SK-N-SH (cell line): Measurements from ENCODE around the gene ZKSCAN3. TPM values are rescaled to one million over a fixed set of nuclear protein-coding genes. Genes with fewer than 3 reads are reported as not detected.
"Not testable (repeated sequence)": the region's sequence is repeated elsewhere in the genome, so short reads cannot be mapped to it uniquely, and the experiment has no call there.

Experiments
- CTCF ChIA-PET: fragments of 300-600, 350-600 bp; formaldehyde crosslinking; extraction: SDS; loops from one replicate; lab custom pipeline; 2021; lab: Yijun Ruan, JAX
- POLR2A ChIA-PET: fragments of 350-600 bp; sonication (Branson Sonifier 250); formaldehyde crosslinking; extraction: SDS; loops from one replicate; lab custom pipeline; 2020; ENCODE audit warnings: antibody characterized with exemption, inconsistent platforms; lab: Yijun Ruan, JAX
- DNase-seq: peaks from one replicate; pipeline ENCODE4 v3.0.0; 2012
- H2AFZ ChIP-seq: fragments of 200-600 bp; sonication (generic); 2 replicates; pipeline ENCODE4 v1.8.1; 2016; ENCODE audit warnings: antibody characterized with exemption, mild to moderate bottlenecking, low read depth
- H3F3A ChIP-seq: fragments of 200-600 bp; sonication (generic); replicated peaks from 2 replicates; pipeline ENCODE3; 2016; ENCODE audit warnings: antibody characterized with exemption, mild to moderate bottlenecking; ENCODE audit not compliant: insufficient read depth
- H3K27ac ChIP-seq, 2 experiments: fragments of 200-500 bp in 1 of 2; fragments of 200-600 bp in 1 of 2; sonication (Bioruptor generic) in 1 of 2; sonication (generic), shearing (Covaris generic) in 1 of 2; 2 replicates each; pipeline versions ENCODE4 v1.5.1 to v1.6.1; 2014 to 2016; ENCODE audit warnings: low read depth in 2 of 2, inconsistent platforms in 1 of 2, low read length in 1 of 2, mild to moderate bottlenecking in 1 of 2, mixed read lengths in 1 of 2
- H3K27me3 ChIP-seq: fragments of 200-600 bp; sonication (generic), shearing (Covaris generic); 2 replicates; pipeline ENCODE4 v1.6.1; 2016; ENCODE audit warnings: mixed run types; ENCODE audit not compliant: insufficient read depth
- H3K36me3 ChIP-seq, 2 experiments: fragments of 200-500 bp in 1 of 2; fragments of 200-600 bp in 1 of 2; sonication (Bioruptor generic) in 1 of 2; sonication (generic) in 1 of 2; replicated peaks in 1 of 2; 2 replicates each; pipeline versions ENCODE3 to v1.5.1; 2014 to 2016; ENCODE audit warnings: low read length in 1 of 2, mild to moderate bottlenecking in 1 of 2; ENCODE audit not compliant: insufficient read depth in 2 of 2, control insufficient read depth in 1 of 2
- H3K4me1 ChIP-seq, 2 experiments: fragments of 200-500 bp in 1 of 2; fragments of 200-600 bp in 1 of 2; sonication (Bioruptor generic) in 1 of 2; sonication (generic), shearing (Covaris generic) in 1 of 2; 2 replicates each; pipeline versions ENCODE4 v1.5.1 to v1.6.1; 2014 to 2016; ENCODE audit warnings: low read depth in 1 of 2, low read length in 1 of 2, mixed run types in 1 of 2; ENCODE audit not compliant: insufficient read depth in 2 of 2, control insufficient read depth in 1 of 2
- H3K4me2 ChIP-seq: fragments of 200-600 bp; sonication (generic), shearing (Covaris generic); 2 replicates; pipeline ENCODE4 v1.6.1; 2017; ENCODE audit warnings: mixed run types
- H3K4me3 ChIP-seq, 2 experiments: fragments of 200-500 bp in 1 of 2; fragments of 200-600 bp in 1 of 2; sonication (Bioruptor generic) in 1 of 2; sonication (generic), shearing (Covaris generic) in 1 of 2; 2 replicates each; pipeline versions ENCODE4 v1.5.1 to v1.8.1; 2014 to 2016; ENCODE audit warnings: low read depth in 2 of 2, inconsistent platforms in 1 of 2, low read length in 1 of 2, mild to moderate bottlenecking in 1 of 2, mixed read lengths in 1 of 2, moderate library complexity in 1 of 2
- H3K79me2 ChIP-seq: fragments of 200-600 bp; sonication (generic); 2 replicates; pipeline ENCODE4 v1.8.1; 2017; ENCODE audit warnings: mild to moderate bottlenecking; ENCODE audit not compliant: insufficient read depth
- H3K9ac ChIP-seq: fragments of 200-600 bp; sonication (generic); 2 replicates; pipeline ENCODE4 v1.6.1; 2017; ENCODE audit warnings: mixed run types
- H3K9me2 ChIP-seq: fragments of 200-600 bp; sonication (generic); 2 replicates; pipeline ENCODE4 v1.6.1; 2017; ENCODE audit warnings: mixed run types
- H3K9me3 ChIP-seq: fragments of 200-600 bp; sonication (generic); 2 replicates; pipeline ENCODE4 v1.6.1; 2017; ENCODE audit warnings: mixed run types, mild to moderate bottlenecking, moderate library complexity
- H4K20me1 ChIP-seq: fragments of 200-600 bp; sonication (generic); 2 replicates; pipeline ENCODE4 v1.6.1; 2017; ENCODE audit warnings: mild to moderate bottlenecking, mixed run types; ENCODE audit not compliant: insufficient read depth
- CHD2 ChIP-seq: fragments of 150-350 bp; IDR thresholded peaks from 2 replicates; pipeline ENCODE4 v1.6.1; 2018; ENCODE audit warnings: low read length; ENCODE audit not compliant: partially characterized antibody
- EP300 ChIP-seq, 2 experiments: IDR thresholded peaks; 2 replicates each; pipeline versions ENCODE4 v1.4.0 to v1.6.1; 2012; ENCODE audit warnings: borderline replicate concordance in 1 of 2, low read depth in 1 of 2, low read length in 1 of 2
- EZH2phosphoT487 ChIP-seq: fragments of 200-600 bp; sonication (generic); IDR thresholded peaks from 2 replicates; pipeline ENCODE4 v1.6.1; 2017; ENCODE audit warnings: low read depth, mixed run types, mild to moderate bottlenecking, antibody characterized with exemption, moderate library complexity, borderline replicate concordance
- FOSL2 ChIP-seq: IDR thresholded peaks from 2 replicates; pipeline ENCODE4 v1.4.0; 2012; ENCODE audit warnings: low read depth, mild to moderate bottlenecking, moderate library complexity, borderline replicate concordance
- FOXJ3 ChIP-seq: sonication (generic); formaldehyde crosslinking; IDR thresholded peaks from 2 replicates; pipeline ENCODE4 v1.5.1; 2020; ENCODE audit warnings: mild to moderate bottlenecking, missing genetic modification reagents
- FOXM1 ChIP-seq: IDR thresholded peaks from 2 replicates; pipeline ENCODE4 v1.4.0; 2012; ENCODE audit warnings: low read depth, mild to moderate bottlenecking
- GATA2 ChIP-seq: sonication (generic); formaldehyde crosslinking; IDR thresholded peaks from 2 replicates; pipeline ENCODE4 v1.5.0; 2020; ENCODE audit warnings: mild to moderate bottlenecking, missing genetic modification reagents
- JUND ChIP-seq: IDR thresholded peaks from 2 replicates; pipeline ENCODE4 v1.4.0; 2012
- MXI1 ChIP-seq: IDR thresholded peaks from 2 replicates; pipeline ENCODE4 v1.6.1; 2012; ENCODE audit warnings: mild to moderate bottlenecking, low read depth, low read length, improper control_type of control experiment
- NFIC ChIP-seq: IDR thresholded peaks from 2 replicates; pipeline ENCODE4 v1.4.0; 2012; ENCODE audit warnings: borderline replicate concordance
- NRF1 ChIP-seq: IDR thresholded peaks from 2 replicates; pipeline ENCODE4 v1.6.1; 2012; ENCODE audit warnings: low read depth, mild to moderate bottlenecking, low read length
- PBX3 ChIP-seq: IDR thresholded peaks from 2 replicates; pipeline ENCODE4; 2012
- RCOR1 ChIP-seq: fragments of 150-350 bp; IDR thresholded peaks from 2 replicates; pipeline ENCODE4 v1.6.1; 2017; ENCODE audit warnings: antibody characterized with exemption, low read length
- RFX5 ChIP-seq: IDR thresholded peaks from 2 replicates; pipeline ENCODE4 v1.6.1; 2012; ENCODE audit warnings: mild to moderate bottlenecking, improper control_type of control experiment, low read length
- RXRA ChIP-seq: IDR thresholded peaks from 2 replicates; pipeline ENCODE4 v1.4.0; 2012; ENCODE audit warnings: low read depth, mild to moderate bottlenecking, borderline replicate concordance
- SIN3A ChIP-seq: IDR thresholded peaks from 2 replicates; pipeline ENCODE4 v1.6.1; 2012; ENCODE audit warnings: low read depth, mild to moderate bottlenecking, low read length, moderate library complexity, borderline replicate concordance
- SMC3 ChIP-seq: IDR thresholded peaks from 2 replicates; pipeline ENCODE4 v1.6.1; 2012; ENCODE audit warnings: low read depth, low read length, improper control_type of control experiment
- TCF12 ChIP-seq: IDR thresholded peaks from 2 replicates; pipeline ENCODE4 v1.4.0; 2012
- TEAD4 ChIP-seq: IDR thresholded peaks from 2 replicates; pipeline ENCODE4 v1.4.0; 2012; ENCODE audit warnings: mild to moderate bottlenecking, borderline replicate concordance; ENCODE audit not compliant: insufficient read depth
- ZBTB33 ChIP-seq: IDR thresholded peaks from 2 replicates; pipeline ENCODE4 v1.4.0; 2012; ENCODE audit warnings: low read depth, borderline replicate concordance
- WGBS: methylation state at CpG from one replicate; pipeline ENCODE4 v1.1.6; 2017; ENCODE audit warnings: low lambda C conversion rate; 5-methylcytosine and 5-hydroxymethylcytosine counted together
- polyA plus RNA-seq, 3 experiments: library from polyadenylated mRNA; depleted of rRNA; stranded (reverse); fragments of >200 nt; gene quantifications; 2 replicates each; pipeline ENCODE4 v1.2.3, GENCODE V29; 2012

ZKSCAN3 gene
- polyA plus RNA-seq, 1 of the 3 experiments (the other 2 are of a cell fraction) = 2.6 TPM

- no peak for DNase-seq
- H3K36me3 ChIP-seq = peaks cover 17 to 32% of the 10 kb centered on the region in 2 experiments
- no peaks in the 10 kb centered on the region for H3K9me3 ChIP-seq
- H3K27ac ChIP-seq = no peak overlapping the region
- no peak overlapping the region for H3K4me3 ChIP-seq
- H3K4me1 ChIP-seq = peaks cover 6% of the 10 kb centered on the region in 2 experiments; a peak in 1 of 4 replicates
- H3F3A ChIP-seq = no peaks in the 10 kb centered on the region
- H3K79me2 ChIP-seq = no peaks in the 10 kb centered on the region
- WGBS = 82% methylated on average over 2 of the region's 2 CpGs
- TF ChIP-seq EZH2phosphoT487 (no peak), RCOR1 (no peak), FOXM1 (no peak), ZBTB33 (no peak), SMC3 (no peak), GATA2 (no peak), FOXJ3 (CRISPR knock-in tag) (no peak), CHD2 (no peak), RFX5 (no peak), JUND (no peak), EP300 (IDR thresholded peaks at IDR 0.05; ENCODE audit: borderline replicate concordance in 1 of 2, low read depth in 1 of 2, low read length in 1 of 2) (no peak), TEAD4 (no peak), TCF12 (no peak), FOSL2 (no peak), RXRA (no peak), PBX3 (no peak), MXI1 (no peak), NRF1 (no peak), NFIC (no peak), SIN3A (no peak)
- TF ChIP-seq, all 33 proteins: peak for 0
- no peaks in the 10 kb centered on the region for H3K27me3 ChIP-seq
- H4K20me1 ChIP-seq = no peaks in the 10 kb centered on the region
- no peak overlapping the region for H2AFZ ChIP-seq
- no peaks in the 10 kb centered on the region for H3K9me2 ChIP-seq
- ChIA-PET POLR2A (no interaction called here), CTCF (interaction anchor here (0.9 to 1.5 kb wide), 2 partner anchors 25 to 323 kb away, joined by 3 read pairs; no protein-coding TSS in a partner anchor)
- no peak overlapping the region for H3K4me2 ChIP-seq
- H3K9ac ChIP-seq = no peak overlapping the region
These were observed 11.2 kb downstream of the ZKSCAN3 start for GRCh38 chr6:28360961-28361360.

GRCh38 chr6:28365590-28365989 lies 15.8 kb downstream of the ZKSCAN3 start:
- DNase-seq, H3F3A ChIP-seq, H3K79me2 ChIP-seq, H3K4me3 ChIP-seq, H3K9me3 ChIP-seq, H3K27me3 ChIP-seq, H4K20me1 ChIP-seq, H3K4me2 ChIP-seq, H3K4me1 ChIP-seq, H3K9me2 ChIP-seq, H3K27ac ChIP-seq, H2AFZ ChIP-seq, H3K9ac ChIP-seq, POLR2A ChIA-PET: not testable (repeated sequence)
- WGBS = 92% methylated on average over 4 of the region's 4 CpGs
- CTCF ChIA-PET = interaction anchor here (1.1 to 1.8 kb wide), 2 partner anchors 8 to 10 kb away, joined by 3 to 12 read pairs; no protein-coding TSS in a partner anchor
- H3K36me3 ChIP-seq = peaks cover 18 to 29% of the 10 kb centered on the region in 2 experiments
